Epithelial cell of esophagus (primary cell): ENCODE measurements around the gene KRTAP29-1.
A peak's percentile ranks its signal among the peaks of the same experiment; 100 is the strongest.

Experiments
- DNase-seq: peaks from one replicate; pipeline ENCODE4 v3.0.0; 2010; ENCODE audit warnings: low read depth
- H3K4me3 ChIP-seq: 2 replicates; pipeline ENCODE4 v1.5.1; 2011; ENCODE audit warnings: mild to moderate bottlenecking, low read length, control low read depth
- CTCF ChIP-seq: IDR thresholded peaks from 2 replicates; pipeline ENCODE4 v1.5.1; 2011; ENCODE audit warnings: low read depth, mild to moderate bottlenecking, low read length, control low read depth, inconsistent platforms; ENCODE audit not compliant: insufficient read depth; ENCODE audit errors: missing control alignments

KRTAP29-1 gene

GRCh38 chr17:41327411-41328120, 24.9 kb upstream of the KRTAP29-1 start:
- TF ChIP-seq CTCF = no peak
- H3K4me3 ChIP-seq = no peak overlapping the region
- no peak for DNase-seq

GRCh38 chr17:41326173-41327145, 23.8 kb upstream of the KRTAP29-1 start:
- DNase-seq = no peak
- no peak overlapping the region for H3K4me3 ChIP-seq
- no peak for TF ChIP-seq CTCF

GRCh38 chr17:41325611-41326010, 23.0 kb upstream of the KRTAP29-1 start:
- no peak for TF ChIP-seq CTCF
- DNase-seq = no peak
- no peak overlapping the region for H3K4me3 ChIP-seq

- no peak overlapping the region for H3K4me3 ChIP-seq
- no peak for DNase-seq
- no peak for TF ChIP-seq CTCF
These were observed 22.5 kb upstream of the KRTAP29-1 start for GRCh38 chr17:41325126-41325525.

GRCh38 chr17:41324180-41325075, 21.8 kb upstream of the KRTAP29-1 start:
- DNase-seq = peak; percentile 71
- H3K4me3 ChIP-seq = no peak overlapping the region
- peak; percentile 67 for TF ChIP-seq CTCF
